WTC11 (cell line): ENCODE measurements around the gene AHSG.

Source experiments
- CTCF ChIP-seq: fragments of 200-600 bp; IDR thresholded peaks from 2 replicates; pipeline ENCODE4 v1.8.0; 2022; ENCODE audit warnings: antibody characterized with exemption
- E2F4 ChIP-seq: sonication (generic); formaldehyde crosslinking; IDR thresholded peaks from 2 replicates; pipeline ENCODE4 v1.8.1; 2022; ENCODE audit warnings: low read depth, mild to moderate bottlenecking, moderate library complexity, missing genetic modification reagents, borderline replicate concordance
- ZNF232 ChIP-seq: sonication (generic); formaldehyde crosslinking; IDR thresholded peaks from 2 replicates; pipeline ENCODE4 v1.8.0; 2022; ENCODE audit warnings: mild to moderate bottlenecking, missing genetic modification reagents

DNA sequence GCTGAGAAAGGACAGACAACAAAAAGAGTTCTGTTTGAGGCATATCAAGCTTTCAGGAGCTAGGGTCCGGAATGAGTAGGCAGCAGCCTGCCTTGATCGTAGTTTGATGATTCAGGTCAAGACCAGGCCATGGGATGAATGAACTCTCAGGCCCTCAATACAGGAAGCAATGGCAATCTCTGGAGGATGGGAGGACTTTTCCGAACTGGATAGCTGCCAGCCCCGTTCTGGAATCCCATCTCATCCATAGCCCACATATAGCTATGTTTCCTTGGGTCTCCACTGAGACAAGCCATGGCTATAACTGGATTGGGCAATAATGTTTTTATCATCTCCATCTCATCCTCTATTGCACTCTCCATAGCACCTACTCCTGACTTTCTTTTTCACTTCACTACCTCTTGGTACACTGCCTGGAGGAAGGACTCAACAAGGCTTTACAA, 12.8 kb downstream of the AHSG start:
- TF ChIP-seq ZNF232 (no peak), E2F4 (no peak), CTCF (no peak)
